Measurements from ENCODE around the gene PTPA.

- no peak for TF ChIP-seq POLR2AphosphoS5 (IDR thresholded peaks at IDR 0.05; ENCODE audit: low read depth, low read length)
- TF ChIP-seq POLR2A (IDR thresholded peaks at IDR 0.05; ENCODE audit: low read depth, low read length), result no peak
- TF ChIP-seq TAF1 (IDR thresholded peaks at IDR 0.05; ENCODE audit: low read depth, low read length), result no peak
Observed at GRCh38 chr9:129080298-129080600, 31.0 kb upstream of the PTPA start.
